Sigmoid colon (tissue), 7 donors: Measurements from ENCODE around the gene MARS1. TPM values are rescaled to one million over a fixed set of nuclear protein-coding genes. Genes with fewer than 3 reads are reported as not detected.

Source experiments
- DNase-seq: peaks from one replicate; pipeline ENCODE4 v3.0.0-alpha.2; 2019
- H3K27ac ChIP-seq, 4 donors: fragments of 200-600 bp; sonication (generic); one replicate each; pipeline ENCODE4 v1.5.1; 2016 to 2019; ENCODE audit warnings: mild to moderate bottlenecking in 1 of 4
- H3K27me3 ChIP-seq, 3 donors: fragments of 200-600 bp; sonication (generic); one replicate each; pipeline ENCODE4 v1.5.1; 2019; ENCODE audit warnings: mild to moderate bottlenecking in 1 of 3
- H3K36me3 ChIP-seq, 4 donors: fragments of 200-600 bp; sonication (generic); one replicate each; pipeline ENCODE4 v1.5.1; 2016 to 2019
- H3K4me1 ChIP-seq, 4 donors: fragments of 200-600 bp; sonication (generic); one replicate each; pipeline ENCODE4 v1.5.1; 2017 to 2019
- H3K4me3 ChIP-seq, 4 donors: fragments of 200-600 bp; sonication (generic); one replicate each; pipeline ENCODE4 v1.5.1; 2017 to 2019; ENCODE audit warnings: mild to moderate bottlenecking in 2 of 4, moderate library complexity in 1 of 4
- H3K9me3 ChIP-seq, 4 donors: fragments of 200-600 bp in 3 of 4; sonication (generic) in 3 of 4; one replicate each; pipeline versions ENCODE4 v1.5.1 to v1.6.1; 2013 to 2019
- EP300 ChIP-seq, 4 donors: sonication (generic); formaldehyde crosslinking; IDR thresholded peaks; one replicate each; pipeline ENCODE4 v1.6.1; 2017; ENCODE audit warnings: antibody characterized with exemption in 4 of 4
- POLR2A ChIP-seq, 2 donors: fragments of 450-650 bp; IDR thresholded peaks; one replicate each; pipeline ENCODE4 v1.6.1; 2016; ENCODE audit warnings: antibody characterized with exemption in 2 of 2, mild to moderate bottlenecking in 2 of 2, moderate library complexity in 2 of 2
- POLR2AphosphoS5 ChIP-seq, 4 donors: sonication (generic); formaldehyde crosslinking; IDR thresholded peaks; one replicate each; pipeline ENCODE4 v1.6.1; 2017; ENCODE audit warnings: antibody characterized with exemption in 4 of 4
- WGBS, 2 donors: extraction: QIAGEN DNeasy Blood & Tissue Kit; methylation state at CpG; one replicate each; pipeline ENCODE4 v1.1.7; 2013; 5-methylcytosine and 5-hydroxymethylcytosine counted together
- intact Hi-C: fragments of 100-400 bp; cut with DNase I; formaldehyde crosslinking; loops from one replicate; pipeline ENCODE4 v1.15.1; 2023
- polyA plus RNA-seq, 3 donors: library from polyadenylated mRNA; stranded (reverse); fragments of 200-250 nt; gene quantifications; one replicate each; pipeline ENCODE4 v1.2.3, GENCODE V29; 2013
- total RNA-seq, 4 donors: library from RNA; depleted of rRNA; stranded (reverse); fragments of >200 nt; gene quantifications; one replicate each; pipeline ENCODE4 v1.1.0, GENCODE V29; 2016
- TF ChIP-seq, protein P1 (sequence below), 4 experiments: fragments of 450-650 bp in 3 of 4; fragments of 200-600 bp in 1 of 4; IDR thresholded peaks; one replicate each; pipeline ENCODE4 v1.5.1; 2016 to 2019; ENCODE audit warnings: antibody characterized with exemption in 4 of 4, mild to moderate bottlenecking in 3 of 4, moderate library complexity in 2 of 4
- donor health status: healthy with polysubstance abuse.
- donor health status: Bipolar disorder and iron deficiency.
- donor health status: healthy.

MARS1 gene
- total and polyA plus RNA-seq, 7 donors, result 22.9 to 86.2 (median 51.5) TPM

GRCh38 chr12:57541717-57542116 lies 53.8 kb downstream of the MARS1 start:
- intact Hi-C loops, result no loop called here
- Histone ChIP-seq H3K9me3 (no peaks in the 10 kb centered on the region), H3K27me3 (no peaks in the 10 kb centered on the region), H3K4me1 (peaks cover 0 to 38% (median 22%) of the 10 kb centered on the region in 4 donors), H3K4me3 (no peak overlapping the region), H3K27ac (no peak overlapping the region), H3K36me3 (peaks cover 0 to 39% (median 10%) of the 10 kb centered on the region in 4 donors)
- 20 to 55% methylated on average over 2 of the region's 2 CpGs for WGBS, 2 donors
- no peak for TF ChIP-seq POLR2AphosphoS5 (IDR thresholded peaks at IDR 0.05)
- no peak for DNase-seq

DNA sequence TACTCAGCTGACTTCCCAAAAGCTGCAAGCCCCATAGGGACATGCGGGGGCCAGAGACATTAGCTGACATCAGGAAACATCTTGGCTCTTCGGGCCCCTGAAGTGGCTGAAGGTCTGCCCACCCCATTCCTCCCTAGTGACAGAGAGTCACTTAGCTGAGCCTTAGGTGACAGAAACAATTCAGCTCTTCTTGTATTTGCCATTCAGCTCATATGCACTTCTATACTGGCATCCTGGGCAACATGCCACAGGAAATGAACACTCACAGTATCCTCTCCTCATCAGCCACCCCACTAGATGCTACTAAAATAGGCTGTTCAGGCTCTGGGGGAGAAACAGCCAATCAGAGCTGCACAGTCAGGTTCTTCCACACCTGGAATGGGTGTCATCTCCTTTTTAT lies 55.7 kb downstream of the MARS1 start:
- no peaks in the 10 kb centered on the region for H3K9me3 ChIP-seq
- WGBS, 2 donors, result 67 to 89% methylated on average over 2 of the region's 2 CpGs
- peaks cover 0 to under 1% (median 0%) of the 10 kb centered on the region in 3 donors for H3K27me3 ChIP-seq
- H3K36me3 ChIP-seq, result peaks cover 0 to 25% (median 7%) of the 10 kb centered on the region in 4 donors
- H3K4me1 ChIP-seq, result peaks cover 0 to 38% (median 24%) of the 10 kb centered on the region in 4 donors
- intact Hi-C loops, result no loop called here
- TF ChIP-seq POLR2AphosphoS5 (IDR thresholded peaks at IDR 0.05), result no peak
- no peak for TF ChIP-seq POLR2A (IDR thresholded peaks at IDR 0.05)
- TF ChIP-seq EP300 (IDR thresholded peaks at IDR 0.05), result no peak
- TF ChIP-seq, protein P1, sequence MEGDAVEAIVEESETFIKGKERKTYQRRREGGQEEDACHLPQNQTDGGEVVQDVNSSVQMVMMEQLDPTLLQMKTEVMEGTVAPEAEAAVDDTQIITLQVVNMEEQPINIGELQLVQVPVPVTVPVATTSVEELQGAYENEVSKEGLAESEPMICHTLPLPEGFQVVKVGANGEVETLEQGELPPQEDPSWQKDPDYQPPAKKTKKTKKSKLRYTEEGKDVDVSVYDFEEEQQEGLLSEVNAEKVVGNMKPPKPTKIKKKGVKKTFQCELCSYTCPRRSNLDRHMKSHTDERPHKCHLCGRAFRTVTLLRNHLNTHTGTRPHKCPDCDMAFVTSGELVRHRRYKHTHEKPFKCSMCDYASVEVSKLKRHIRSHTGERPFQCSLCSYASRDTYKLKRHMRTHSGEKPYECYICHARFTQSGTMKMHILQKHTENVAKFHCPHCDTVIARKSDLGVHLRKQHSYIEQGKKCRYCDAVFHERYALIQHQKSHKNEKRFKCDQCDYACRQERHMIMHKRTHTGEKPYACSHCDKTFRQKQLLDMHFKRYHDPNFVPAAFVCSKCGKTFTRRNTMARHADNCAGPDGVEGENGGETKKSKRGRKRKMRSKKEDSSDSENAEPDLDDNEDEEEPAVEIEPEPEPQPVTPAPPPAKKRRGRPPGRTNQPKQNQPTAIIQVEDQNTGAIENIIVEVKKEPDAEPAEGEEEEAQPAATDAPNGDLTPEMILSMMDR (IDR thresholded peaks at IDR 0.05), result no peak
- no peak overlapping the region for H3K27ac ChIP-seq
- no peak overlapping the region for H3K4me3 ChIP-seq
- no peak for DNase-seq

DNA sequence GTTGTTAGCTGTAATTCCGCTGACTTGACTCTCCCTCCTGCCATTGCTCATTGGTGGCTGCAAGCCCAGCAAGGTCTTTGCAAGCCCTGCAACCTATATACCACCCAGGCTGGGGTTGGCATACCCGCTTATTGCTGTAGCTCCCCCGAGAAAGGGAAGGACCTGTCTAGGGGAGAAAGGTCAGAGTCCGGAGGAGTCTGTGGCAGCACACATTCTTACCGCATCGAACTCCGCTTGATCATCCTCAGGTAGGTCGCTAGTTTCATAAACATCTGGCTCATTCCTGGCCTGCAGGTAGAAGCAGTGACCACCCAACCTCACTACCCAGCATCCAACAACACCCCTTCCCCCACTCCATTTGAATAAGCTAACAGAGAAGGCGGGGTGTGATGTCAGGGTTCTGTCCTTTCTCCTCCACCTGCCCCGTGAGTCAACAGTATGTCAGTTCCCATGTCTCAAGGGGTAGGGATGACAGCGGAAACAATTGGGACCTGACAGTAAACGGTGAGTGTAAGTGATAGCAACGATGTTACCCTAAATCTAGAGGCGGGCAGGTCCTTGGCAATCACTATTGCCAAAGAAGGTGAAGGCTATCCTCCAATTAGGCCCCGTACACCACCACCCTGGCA lies 58.1 kb downstream of the MARS1 start:
- TF ChIP-seq EP300 (IDR thresholded peaks at IDR 0.05) (no peak), POLR2A (IDR thresholded peaks at IDR 0.05) (no peak), POLR2AphosphoS5 (IDR thresholded peaks at IDR 0.05) (no peak)
- TF ChIP-seq, protein P1 (IDR thresholded peaks at IDR 0.05), result no peak
- no peak for DNase-seq
- Histone ChIP-seq H3K4me1 (peaks cover 0 to 48% (median 34%) of the 10 kb centered on the region in 4 donors), H3K4me3 (peak overlapping the region; percentile 88 to 99 (median 98)), H3K27ac (peak overlapping the region; percentile 92 to 97 (median 96)), H3K9me3 (no peaks in the 10 kb centered on the region), H3K36me3 (peaks cover 0 to 15% (median 3%) of the 10 kb centered on the region in 4 donors), H3K27me3 (peaks cover 5 to 22% (median 22%) of the 10 kb centered on the region in 3 donors)
- intact Hi-C loops, result loop anchor here (2.0 to 5.0 kb wide), 4 partner anchors 25 to 147 kb away; partner anchors contain the start of gene DDIT3
- WGBS, 2 donors, result 55 to 70% methylated on average over 15 of the region's 15 CpGs

GRCh38 chr12:57546438-57547287 lies 58.8 kb downstream of the MARS1 start, which contains the start of gene DCTN2:
Gene DCTN2 (minus strand): TSS chr12:57547192. CDS start chr12:57547063, 129 bp downstream.
- intact Hi-C loops, result loop anchor here (2.0 to 5.0 kb wide), 4 partner anchors 26 to 146 kb away; partner anchors contain the start of gene DDIT3
- Histone ChIP-seq H3K27me3 (peaks cover 5 to 23% (median 22%) of the 10 kb centered on the region in 3 donors), H3K36me3 (peaks cover 0 to 8% (median 3%) of the 10 kb centered on the region in 4 donors), H3K9me3 (no peaks in the 10 kb centered on the region), H3K4me3 (peak within 1 kb of the TSS; percentile 88 to 99 (median 98)), H3K4me1 (peaks cover 0 to 41% (median 32%) of the 10 kb centered on the region in 4 donors), H3K27ac (peak within 1 kb of the TSS; percentile 92 to 97 (median 96))
- DNase-seq, result peak; percentile 99
- WGBS, 2 donors, result 1% methylated on average over 56 of the region's 56 CpGs
- peak; percentile 43 to 72 (median 62) for TF ChIP-seq POLR2AphosphoS5 (IDR thresholded peaks at IDR 0.05)
- TF ChIP-seq, protein P1 (IDR thresholded peaks at IDR 0.05), result no peak
